Hematopoietic multipotent progenitor cell treated with erythropoietin and hydrocortisone succinate and interleukin-3 and kit ligand, for 17 days (in vitro differentiated cells): ENCODE data around the gene KCNJ5.

Source experiments
- DNase-seq: peaks from one replicate; pipeline ENCODE4 v3.0.0-alpha.2; 2015; ENCODE audit warnings: low spot score

The KCNJ5 gene

GRCh38 chr11:128933481-128934178, 42.5 kb downstream of the KCNJ5 start:
- DNase-seq = no peak

- no peak for DNase-seq
Measured at GRCh38 chr11:128934351-128934750, 43.2 kb downstream of the KCNJ5 start.

GRCh38 chr11:128934926-128935325, 43.8 kb downstream of the KCNJ5 start:
- DNase-seq = no peak

- DNase-seq = no peak
Measured at GRCh38 chr11:128936606-128937251, 45.6 kb downstream of the KCNJ5 start.

GRCh38 chr11:128937480-128937879, 46.3 kb downstream of the KCNJ5 start:
- DNase-seq = no peak

GRCh38 chr11:128938156-128938885, 47.2 kb downstream of the KCNJ5 start:
- no peak for DNase-seq

GRCh38 chr11:128939591-128939990, 48.4 kb downstream of the KCNJ5 start:
- no peak for DNase-seq

GRCh38 chr11:128940156-128940555, 49.0 kb downstream of the KCNJ5 start:
- DNase-seq = no peak

GRCh38 chr11:128940603-128941002, 49.4 kb downstream of the KCNJ5 start:
- no peak for DNase-seq

- DNase-seq = no peak
Measured at GRCh38 chr11:128941110-128941509, 50.0 kb downstream of the KCNJ5 start.

- DNase-seq = no peak
Measured at GRCh38 chr11:128941573-128942271, 50.6 kb downstream of the KCNJ5 start.

GRCh38 chr11:128942272-128942612, 51.1 kb downstream of the KCNJ5 start:
- DNase-seq = no peak

- no peak for DNase-seq
Measured at GRCh38 chr11:128942817-128943427, 51.8 kb downstream of the KCNJ5 start, which contains the start of gene TP53AIP1. TSS of gene TP53AIP1 (minus strand) at chr11:128942871. CDS start at chr11:128937818, 5,053 bp downstream.

GRCh38 chr11:128943428-128943976, 52.3 kb downstream of the KCNJ5 start:
- no peak for DNase-seq

GRCh38 chr11:128946648-128947047, 55.5 kb downstream of the KCNJ5 start:
- DNase-seq = no peak

- DNase-seq = no peak
Measured at GRCh38 chr11:128947773-128948172, 56.6 kb downstream of the KCNJ5 start.

GRCh38 chr11:128948583-128948982, 57.4 kb downstream of the KCNJ5 start:
- DNase-seq = no peak

GRCh38 chr11:128949791-128950454, 58.8 kb downstream of the KCNJ5 start:
- DNase-seq = no peak

- DNase-seq = no peak
Measured at GRCh38 chr11:128953151-128953550, 62.0 kb downstream of the KCNJ5 start.

GRCh38 chr11:128955636-128956035, 64.5 kb downstream of the KCNJ5 start:
- DNase-seq = no peak
